HG02852 (cell line): ENCODE results near the gene GLDC.

Experiments
- ATAC-seq: cut with Tn5 transposase; IDR thresholded peaks from one replicate; pipeline ENCODE4 v1.9.1; 2021; ENCODE audit warnings: mild to moderate bottlenecking, moderate library complexity; ENCODE audit not compliant: unreplicated experiment

GLDC gene

GRCh38 chr9:6525326-6526045 lies 120.0 kb downstream of the GLDC start:
- no peak for ATAC-seq

GRCh38 chr9:6522263-6522662 lies 123.3 kb downstream of the GLDC start:
- ATAC-seq, result no peak

GRCh38 chr9:6512085-6512657 lies 133.4 kb downstream of the GLDC start:
- ATAC-seq, result no peak

- ATAC-seq, result no peak
These were observed 139.0 kb downstream of the GLDC start for GRCh38 chr9:6506571-6506970.

GRCh38 chr9:6502399-6502798 lies 143.1 kb downstream of the GLDC start:
- no peak for ATAC-seq

GRCh38 chr9:6501526-6502210 lies 143.9 kb downstream of the GLDC start:
- ATAC-seq, result no peak

- no peak for ATAC-seq
These were observed 146.5 kb downstream of the GLDC start for GRCh38 chr9:6498982-6499381.

- ATAC-seq, result no peak
These were observed 150.1 kb downstream of the GLDC start for GRCh38 chr9:6495466-6495865.

GRCh38 chr9:6490863-6491262 lies 154.7 kb downstream of the GLDC start:
- no peak for ATAC-seq

- ATAC-seq, result no peak
These were observed 156.4 kb downstream of the GLDC start for GRCh38 chr9:6489099-6489498.

GRCh38 chr9:6488395-6488794 lies 157.1 kb downstream of the GLDC start:
- ATAC-seq, result no peak

GRCh38 chr9:6484210-6484609 lies 161.3 kb downstream of the GLDC start:
- ATAC-seq, result no peak
